OCI-LY7 (cell line): ENCODE measurements around the gene DGCR2. TPM values are rescaled to one million over a fixed set of nuclear protein-coding genes. Genes with fewer than 3 reads are reported as not detected.

Experiments used
- BruUV-seq: library from RNA; stranded (reverse); fragments of 400-500 nt; replicated peaks from 2 replicates; lab custom pipeline; 2021; lab: Mats Ljungman, UMichigan
- CTCF ChIA-PET: fragments of 300-600 bp; sonication (Branson Sonifier 250); formaldehyde crosslinking; loops from one replicate; lab custom pipeline; 2022; ENCODE audit warnings: antibody characterized with exemption; ENCODE audit not compliant: unreplicated experiment; lab: Charles Lee
- POLR2A ChIA-PET: fragments of 300-600 bp; sonication (Branson Sonifier 250); formaldehyde crosslinking; loops from one replicate; lab custom pipeline; 2022; ENCODE audit warnings: antibody characterized with exemption; lab: Charles Lee
- DNase-seq: peaks from one replicate; pipeline ENCODE4 v3.0.0-alpha.2; 2015; ENCODE audit warnings: low spot score
- H2AFZ ChIP-seq: fragments of 200-600 bp; sonication (generic), shearing (Covaris generic); 2 replicates; pipeline ENCODE4 v1.6.1; 2014; ENCODE audit warnings: mild to moderate bottlenecking, antibody characterized with exemption, low read length, moderate library complexity
- H3K27ac ChIP-seq: fragments of 200-600 bp; sonication (generic); 2 replicates; pipeline ENCODE4 v1.5.1; 2014; ENCODE audit warnings: mixed run types, low read depth, mild to moderate bottlenecking, moderate library complexity, low read length, inconsistent platforms; ENCODE audit not compliant: poor library complexity, severe bottlenecking
- H3K36me3 ChIP-seq: fragments of 200-600 bp; sonication (generic); 2 replicates; pipeline ENCODE4 v1.6.1; 2014; ENCODE audit warnings: mild to moderate bottlenecking, antibody characterized with exemption, low read length, moderate library complexity, mixed read lengths; ENCODE audit not compliant: insufficient read depth
- H3K4me1 ChIP-seq: fragments of 200-600 bp; sonication (generic); 2 replicates; pipeline ENCODE4 v1.5.1; 2014; ENCODE audit warnings: mild to moderate bottlenecking, low read length; ENCODE audit not compliant: insufficient read depth, poor library complexity, severe bottlenecking
- H3K4me2 ChIP-seq: fragments of 200-600 bp; sonication (generic); 2 replicates; pipeline ENCODE4 v1.6.1; 2014; ENCODE audit warnings: mild to moderate bottlenecking, low read length
- H3K4me3 ChIP-seq: fragments of 200-600 bp; sonication (generic); 2 replicates; pipeline ENCODE4 v1.5.1; 2014; ENCODE audit warnings: mild to moderate bottlenecking, low read depth, low read length; ENCODE audit not compliant: poor library complexity, severe bottlenecking
- H3K79me2 ChIP-seq: fragments of 200-600 bp; sonication (generic); 2 replicates; pipeline ENCODE4 v1.6.1; 2016; ENCODE audit warnings: low read depth, mild to moderate bottlenecking, low read length, moderate library complexity, mixed read lengths; ENCODE audit not compliant: insufficient read depth
- H3K9me2 ChIP-seq: fragments of 200-600 bp; sonication (generic); 2 replicates; pipeline ENCODE4 v1.6.1; 2016; ENCODE audit warnings: mild to moderate bottlenecking, low read length, mixed read lengths; ENCODE audit not compliant: insufficient read depth
- H3K9me3 ChIP-seq: fragments of 200-600 bp; sonication (generic); 2 replicates; pipeline ENCODE4 v1.6.1; 2014; ENCODE audit warnings: mild to moderate bottlenecking, mixed run types, low read length, mixed read lengths
- H4K20me1 ChIP-seq: fragments of 200-600 bp; sonication (generic); 2 replicates; pipeline ENCODE4 v1.6.1; 2014; ENCODE audit warnings: mild to moderate bottlenecking, antibody characterized with exemption, low read length, moderate library complexity, mixed read lengths; ENCODE audit not compliant: insufficient read depth
- CTCF ChIP-seq: fragments of 200-600 bp; sonication (generic); conservative IDR thresholded peaks from 2 replicates; pipeline ENCODE4 v1.5.1; 2014; ENCODE audit warnings: mild to moderate bottlenecking, antibody characterized with exemption, low read length, moderate library complexity, mixed read lengths
- EZH2phosphoT487 ChIP-seq: fragments of 200-600 bp; sonication (generic); IDR thresholded peaks from 2 replicates; pipeline ENCODE4 v1.6.1; 2018; ENCODE audit warnings: low read depth, borderline replicate concordance, mild to moderate bottlenecking, mixed run types, antibody characterized with exemption, low read length, moderate library complexity, mixed read lengths
- intact Hi-C: fragments of 100-400 bp; cut with micrococcal nuclease; formaldehyde crosslinking; loops from one replicate; pipeline ENCODE4 v1.10.0; 2022; ENCODE audit not compliant: unreplicated experiment
- total RNA-seq, 2 experiments: library from RNA; depleted of rRNA in 1 of 2; stranded (reverse); fragments of >200 nt in 1 of 2; shearing (Covaris generic) in 1 of 2; gene quantifications; 2 replicates each; pipeline ENCODE4 v1.2.3, GENCODE V29; 2014 to 2022

The DGCR2 gene
- total RNA-seq, 2 experiments from 2014 or later: 27.6 to 29.7 TPM

GRCh38 chr22:19143967-19144400 is 21.8 kb upstream of the DGCR2 start:
- no peaks in the 10 kb centered on the region for H4K20me1 ChIP-seq
- no peaks in the 10 kb centered on the region for H3K9me2 ChIP-seq
- H3K27ac ChIP-seq: no peak overlapping the region
- H3K4me3 ChIP-seq: peak overlapping the region; percentile 84
- TF ChIP-seq CTCF (no peak), EZH2phosphoT487 (no peak)
- peak; percentile 17 for DNase-seq
- peaks cover 30% of the 10 kb centered on the region; the same call in 1 of the 2 replicates for H3K36me3 ChIP-seq
- no peaks in the 10 kb centered on the region for H3K9me3 ChIP-seq
- peaks cover 9% of the 10 kb centered on the region for H3K4me1 ChIP-seq
- H3K79me2 ChIP-seq: peaks cover 13% of the 10 kb centered on the region; the same call in 1 of the 2 replicates
- H3K4me2 ChIP-seq: peak overlapping the region; percentile 77
- intact Hi-C loops: loop anchor here (1.0 to 10.0 kb wide), 2 partner anchors 59 to 291 kb away; partner anchors contain the start of genes HIRA and MRPL40
- ChIA-PET CTCF (interaction anchor here (0.8 to 0.9 kb wide), 2 partner anchors 26 to 33 kb away, joined by 3 read pairs; no protein-coding TSS in a partner anchor), POLR2A (interaction anchor here (0.9 to 2.6 kb wide), 6 partner anchors 11 to 859 kb away, joined by 3 to 8 read pairs (median 4); partner anchors contain the start of gene SLC25A1)
- H2AFZ ChIP-seq: peak overlapping the region; percentile 37; the same call in 1 of the 2 replicates
- TSS peak; percentile 79 for BruUV-seq

- Histone ChIP-seq H2AFZ (no peak overlapping the region), H3K4me2 (peak overlapping the region; percentile 77), H3K4me1 (peaks cover 9% of the 10 kb centered on the region), H3K9me2 (no peaks in the 10 kb centered on the region), H3K79me2 (peaks cover 13% of the 10 kb centered on the region; the same call in 1 of the 2 replicates), H3K4me3 (peak overlapping the region; percentile 84), H3K9me3 (no peaks in the 10 kb centered on the region), H4K20me1 (no peaks in the 10 kb centered on the region), H3K36me3 (peaks cover 37% of the 10 kb centered on the region; the same call in 1 of the 2 replicates), H3K27ac (no peak overlapping the region)
- intact Hi-C loops: loop anchor here (10.0 kb wide), 1 partner anchor 292 kb away; the partner anchor contains the start of genes HIRA and MRPL40
- BruUV-seq: no TSS peak
- TF ChIP-seq EZH2phosphoT487 (no peak), CTCF (no peak)
- ChIA-PET CTCF (no interaction called here), POLR2A (interaction anchor here (0.9 to 2.6 kb wide), 4 partner anchors 12 to 859 kb away, joined by 3 to 8 read pairs (median 5); partner anchors contain the start of gene SLC25A1)
- no peak for DNase-seq
These were observed 21.0 kb upstream of the DGCR2 start for GRCh38 chr22:19143212-19143611.

- Histone ChIP-seq H3K9me3 (no peaks in the 10 kb centered on the region), H4K20me1 (no peaks in the 10 kb centered on the region), H3K79me2 (peaks cover 13% of the 10 kb centered on the region; the same call in 1 of the 2 replicates), H3K9me2 (no peaks in the 10 kb centered on the region), H3K4me3 (no peak overlapping the region), H3K4me2 (no peak overlapping the region), H2AFZ (no peak overlapping the region), H3K27ac (no peak overlapping the region), H3K4me1 (peaks cover 9% of the 10 kb centered on the region), H3K36me3 (peaks cover 44% of the 10 kb centered on the region; the same call in 1 of the 2 replicates)
- TF ChIP-seq EZH2phosphoT487 (no peak), CTCF (no peak)
- ChIA-PET POLR2A (no interaction called here), CTCF (no interaction called here)
- no peak for DNase-seq
- intact Hi-C loops: loop anchor here (10.0 kb wide), 1 partner anchor 292 kb away; the partner anchor contains the start of genes HIRA and MRPL40
- BruUV-seq: no TSS peak
These were observed 20.2 kb upstream of the DGCR2 start for GRCh38 chr22:19142394-19142793.
